MM.1S (cell line): ENCODE measurements around the gene GRIK5.

Source experiments
- DNase-seq: peaks from one replicate; pipeline ENCODE4 v3.0.0-alpha.2; 2015
- H2AFZ ChIP-seq: fragments of 300-600 bp; sonication (generic); 2 replicates; pipeline ENCODE4 v1.6.0; 2016; ENCODE audit warnings: antibody characterized with exemption, low read length
- H3F3A ChIP-seq: fragments of 300-600 bp; sonication (generic); 2 replicates; pipeline ENCODE4 v1.6.1; 2016; ENCODE audit warnings: mild to moderate bottlenecking, antibody characterized with exemption, low read length, moderate library complexity, mixed read lengths; ENCODE audit not compliant: insufficient read depth
- H3K27ac ChIP-seq: fragments of 300-600 bp; sonication (generic); 2 replicates; pipeline ENCODE4 v1.5.1; 2016; ENCODE audit warnings: mild to moderate bottlenecking, low read length
- H3K27me3 ChIP-seq: fragments of 300-600 bp; sonication (generic); replicated peaks from 2 replicates; pipeline ENCODE4 v1.6.0; 2016; ENCODE audit warnings: low read length; ENCODE audit not compliant: insufficient read depth
- H3K36me3 ChIP-seq: fragments of 300-600 bp; sonication (generic); replicated peaks from 2 replicates; pipeline ENCODE4 v1.6.1; 2016; ENCODE audit warnings: mild to moderate bottlenecking, low read length, mixed read lengths; ENCODE audit not compliant: insufficient read depth
- H3K4me1 ChIP-seq: fragments of 300-600 bp; sonication (generic); 2 replicates; pipeline ENCODE4 v1.6.1; 2016; ENCODE audit warnings: low read length, mixed read lengths
- H3K4me2 ChIP-seq: fragments of 300-600 bp; sonication (generic); 2 replicates; pipeline ENCODE4 v1.6.0; 2016; ENCODE audit warnings: low read depth, low read length
- H3K4me3 ChIP-seq: fragments of 300-600 bp; sonication (generic); 2 replicates; pipeline ENCODE4 v1.5.1; 2016; ENCODE audit warnings: low read length, mixed read lengths
- H3K79me2 ChIP-seq: fragments of 300-600 bp; sonication (generic); 2 replicates; pipeline ENCODE4 v1.6.1; 2016; ENCODE audit warnings: mixed run types, low read length, mixed read lengths
- H3K9ac ChIP-seq: fragments of 300-600 bp; sonication (generic); 2 replicates; pipeline ENCODE4 v1.6.1; 2016; ENCODE audit warnings: low read length, mixed read lengths
- H3K9me2 ChIP-seq: fragments of 300-600 bp; sonication (generic); replicated peaks from 2 replicates; pipeline ENCODE4 v1.6.1; 2016; ENCODE audit warnings: mild to moderate bottlenecking, low read length, mixed read lengths; ENCODE audit not compliant: insufficient read depth
- H3K9me3 ChIP-seq: fragments of 300-600 bp; sonication (generic); replicated peaks from 2 replicates; pipeline ENCODE4 v1.6.1; 2016; ENCODE audit warnings: mild to moderate bottlenecking, low read length, mixed read lengths; ENCODE audit not compliant: insufficient read depth
- H4K20me1 ChIP-seq: fragments of 300-600 bp; sonication (generic); 2 replicates; pipeline ENCODE4 v1.6.1; 2016; ENCODE audit warnings: mild to moderate bottlenecking, low read length, moderate library complexity, mixed read lengths; ENCODE audit not compliant: insufficient read depth
- EZH2 ChIP-seq: fragments of 300-600 bp; sonication (generic); optimal IDR thresholded peaks from 2 replicates; pipeline ENCODE3; 2017; ENCODE audit warnings: low read depth, mild to moderate bottlenecking, antibody characterized with exemption, low read length, mixed read lengths
- EZH2phosphoT487 ChIP-seq: fragments of 300-600 bp; sonication (generic); IDR thresholded peaks from 2 replicates; pipeline ENCODE4 v1.6.1; 2018; ENCODE audit warnings: antibody characterized with exemption, low read length
- TF ChIP-seq, protein P1 (sequence below): fragments of 300-600 bp; sonication (generic); IDR thresholded peaks from 2 replicates; pipeline ENCODE4 v1.5.1; 2016; ENCODE audit warnings: antibody characterized with exemption, low read length, mixed read lengths

GRIK5 gene

DNA sequence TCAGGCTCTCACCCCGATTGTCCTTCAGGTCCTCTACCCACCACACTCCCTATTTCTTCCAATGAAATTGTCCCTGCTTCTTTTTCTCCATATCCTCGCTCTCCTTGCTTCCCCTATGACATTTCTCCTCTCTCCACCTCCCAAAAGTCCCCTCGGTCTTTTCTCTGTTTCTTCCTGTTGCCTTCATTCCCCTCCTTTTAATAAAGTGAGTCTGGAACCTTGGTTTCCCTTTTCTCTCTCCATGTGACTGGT lies 5.3 kb upstream of the GRIK5 start:
- peaks cover 41% of the 10 kb centered on the region for H3K79me2 ChIP-seq
- peak overlapping the region; percentile 47 for H2AFZ ChIP-seq
- H3K9me3 ChIP-seq, result no peaks in the 10 kb centered on the region
- peak overlapping the region; percentile 82 for H3K4me2 ChIP-seq
- peak overlapping the region; percentile 83 for H3K9ac ChIP-seq
- H4K20me1 ChIP-seq, result peaks cover 4% of the 10 kb centered on the region; the same call in 1 of the 2 replicates
- peaks cover 3% of the 10 kb centered on the region; the same call in 1 of the 2 replicates for H3F3A ChIP-seq
- H3K4me3 ChIP-seq, result peak overlapping the region; percentile 64
- peak overlapping the region; percentile 61 for H3K27ac ChIP-seq
- H3K36me3 ChIP-seq, result peaks cover 14% of the 10 kb centered on the region
- H3K9me2 ChIP-seq, result no peaks in the 10 kb centered on the region
- H3K27me3 ChIP-seq, result peaks cover 6% of the 10 kb centered on the region; the same call in 1 of the 2 replicates
- DNase-seq, result no peak
- TF ChIP-seq EZH2phosphoT487, result no peak
- TF ChIP-seq, protein P1, sequence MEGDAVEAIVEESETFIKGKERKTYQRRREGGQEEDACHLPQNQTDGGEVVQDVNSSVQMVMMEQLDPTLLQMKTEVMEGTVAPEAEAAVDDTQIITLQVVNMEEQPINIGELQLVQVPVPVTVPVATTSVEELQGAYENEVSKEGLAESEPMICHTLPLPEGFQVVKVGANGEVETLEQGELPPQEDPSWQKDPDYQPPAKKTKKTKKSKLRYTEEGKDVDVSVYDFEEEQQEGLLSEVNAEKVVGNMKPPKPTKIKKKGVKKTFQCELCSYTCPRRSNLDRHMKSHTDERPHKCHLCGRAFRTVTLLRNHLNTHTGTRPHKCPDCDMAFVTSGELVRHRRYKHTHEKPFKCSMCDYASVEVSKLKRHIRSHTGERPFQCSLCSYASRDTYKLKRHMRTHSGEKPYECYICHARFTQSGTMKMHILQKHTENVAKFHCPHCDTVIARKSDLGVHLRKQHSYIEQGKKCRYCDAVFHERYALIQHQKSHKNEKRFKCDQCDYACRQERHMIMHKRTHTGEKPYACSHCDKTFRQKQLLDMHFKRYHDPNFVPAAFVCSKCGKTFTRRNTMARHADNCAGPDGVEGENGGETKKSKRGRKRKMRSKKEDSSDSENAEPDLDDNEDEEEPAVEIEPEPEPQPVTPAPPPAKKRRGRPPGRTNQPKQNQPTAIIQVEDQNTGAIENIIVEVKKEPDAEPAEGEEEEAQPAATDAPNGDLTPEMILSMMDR, result no peak
- TF ChIP-seq EZH2, result no peak
- H3K4me1 ChIP-seq, result 0 out of 2 replicates have a peak, but pooled peaks cover 3% of the 10 kb centered on the region

- H3K4me3 ChIP-seq, result peak overlapping the region; percentile 64
These were observed 4.7 kb upstream of the GRIK5 start for GRCh38 chr19:42074513-42075363.

GRCh38 chr19:42071247-42071646 lies 1.2 kb upstream of the GRIK5 start:
- H3K36me3 ChIP-seq, result no peaks in the 10 kb centered on the region
- H3K27me3 ChIP-seq, result peaks cover 46% of the 10 kb centered on the region
- H3K4me1 ChIP-seq, result 0 out of 2 replicates have a peak, but pooled peaks cover 3% of the 10 kb centered on the region
- H3K9me3 ChIP-seq, result no peaks in the 10 kb centered on the region
- peaks cover 3% of the 10 kb centered on the region; the same call in 1 of the 2 replicates for H3F3A ChIP-seq
- H3K4me3 ChIP-seq, result no peak overlapping the region
- H3K9me2 ChIP-seq, result no peaks in the 10 kb centered on the region
- H2AFZ ChIP-seq, result no peak overlapping the region
- no peak for DNase-seq
- H3K4me2 ChIP-seq, result no peak overlapping the region
- H3K9ac ChIP-seq, result no peak overlapping the region
- H3K79me2 ChIP-seq, result peaks cover under 1% of the 10 kb centered on the region
- no peaks in the 10 kb centered on the region for H4K20me1 ChIP-seq
- no peak overlapping the region for H3K27ac ChIP-seq
- TF ChIP-seq EZH2, result no peak
- TF ChIP-seq, protein P1, result no peak
- no peak for TF ChIP-seq EZH2phosphoT487

More at GRCh38 chr19:42074513-42075363, 4.7 kb upstream of the GRIK5 start:
- TF ChIP-seq EZH2 (no peak), EZH2phosphoT487 (no peak)
- Histone ChIP-seq H3K4me2 (peak overlapping the region; percentile 82), H3K9me2 (no peaks in the 10 kb centered on the region), H3K79me2 (peaks cover 36% of the 10 kb centered on the region), H3K9ac (peak overlapping the region; percentile 83), H2AFZ (peak overlapping the region; percentile 47), H3K4me1 (0 out of 2 replicates have a peak, but pooled peaks cover 3% of the 10 kb centered on the region), H3K9me3 (no peaks in the 10 kb centered on the region), H3K27ac (peak overlapping the region; percentile 61; the same call in 1 of the 2 replicates), H4K20me1 (peaks cover 4% of the 10 kb centered on the region; the same call in 1 of the 2 replicates), H3K27me3 (peaks cover 11% of the 10 kb centered on the region), H3K36me3 (peaks cover 9% of the 10 kb centered on the region), H3F3A (peaks cover 3% of the 10 kb centered on the region; the same call in 1 of the 2 replicates)
- no peak for DNase-seq
